Liver (tissue), 3 donors: ENCODE data around the gene BBIP1.

Source experiments
- FOXA1 ChIP-seq: IDR thresholded peaks from 2 replicates; pipeline ENCODE4 v1.6.1; 2016; ENCODE audit warnings: antibody characterized with exemption
- TF ChIP-seq, protein P1 (sequence below): IDR thresholded peaks from 2 replicates; pipeline ENCODE4 v1.6.1; 2016; ENCODE audit warnings: antibody characterized with exemption, mild to moderate bottlenecking
- TF ChIP-seq, protein P2 (sequence below): fragments of 150-350 bp; IDR thresholded peaks from 2 replicates; pipeline ENCODE4 v1.5.1; 2017; ENCODE audit warnings: improper control_type of control experiment, low read depth, low read length; ENCODE audit not compliant: missing input control
- TF ChIP-seq, protein P3 (sequence below): IDR thresholded peaks from 2 replicates; pipeline ENCODE4 v1.6.1; 2016; ENCODE audit warnings: antibody characterized with exemption
- donor health status: healthy.
- donor health status: healthy.

DNA sequence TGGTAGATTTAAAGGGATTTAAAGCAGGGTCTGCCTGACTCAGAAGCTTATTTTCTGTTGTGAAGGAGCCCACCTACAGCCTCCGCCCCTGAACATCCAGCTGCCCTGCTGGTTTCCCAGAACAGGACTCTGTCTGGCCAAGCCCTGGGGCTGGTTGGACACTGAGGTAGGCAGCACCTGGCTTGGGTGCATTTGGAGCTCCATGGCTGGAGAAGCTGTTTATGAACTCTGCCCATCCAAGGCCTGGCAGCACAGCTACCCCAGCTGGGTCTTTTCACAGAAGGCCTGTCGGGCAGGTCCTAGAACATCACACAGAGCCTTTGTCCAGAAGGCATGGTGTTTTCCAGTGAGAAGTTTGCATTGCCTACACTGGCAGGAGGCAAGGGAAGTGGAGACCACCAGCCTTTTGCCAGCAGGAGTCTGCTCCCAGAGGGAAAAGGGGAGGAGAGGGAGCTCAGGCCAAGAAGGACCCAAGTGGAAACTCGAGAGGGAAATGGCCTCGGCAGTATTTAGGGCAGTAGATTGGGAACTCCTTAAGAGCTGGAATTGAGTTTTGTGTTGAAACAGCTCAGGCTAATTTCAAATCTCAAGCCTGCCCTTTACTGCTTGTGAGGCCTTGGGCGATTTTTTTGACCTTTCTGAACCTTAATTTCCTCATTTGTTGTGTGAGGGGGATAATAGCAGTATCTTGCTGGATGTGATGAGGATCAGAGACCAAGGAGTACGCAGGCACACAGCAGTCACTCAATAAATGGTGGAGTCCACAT lies 59.6 kb downstream of the BBIP1 start:
- TF ChIP-seq, protein P1, sequence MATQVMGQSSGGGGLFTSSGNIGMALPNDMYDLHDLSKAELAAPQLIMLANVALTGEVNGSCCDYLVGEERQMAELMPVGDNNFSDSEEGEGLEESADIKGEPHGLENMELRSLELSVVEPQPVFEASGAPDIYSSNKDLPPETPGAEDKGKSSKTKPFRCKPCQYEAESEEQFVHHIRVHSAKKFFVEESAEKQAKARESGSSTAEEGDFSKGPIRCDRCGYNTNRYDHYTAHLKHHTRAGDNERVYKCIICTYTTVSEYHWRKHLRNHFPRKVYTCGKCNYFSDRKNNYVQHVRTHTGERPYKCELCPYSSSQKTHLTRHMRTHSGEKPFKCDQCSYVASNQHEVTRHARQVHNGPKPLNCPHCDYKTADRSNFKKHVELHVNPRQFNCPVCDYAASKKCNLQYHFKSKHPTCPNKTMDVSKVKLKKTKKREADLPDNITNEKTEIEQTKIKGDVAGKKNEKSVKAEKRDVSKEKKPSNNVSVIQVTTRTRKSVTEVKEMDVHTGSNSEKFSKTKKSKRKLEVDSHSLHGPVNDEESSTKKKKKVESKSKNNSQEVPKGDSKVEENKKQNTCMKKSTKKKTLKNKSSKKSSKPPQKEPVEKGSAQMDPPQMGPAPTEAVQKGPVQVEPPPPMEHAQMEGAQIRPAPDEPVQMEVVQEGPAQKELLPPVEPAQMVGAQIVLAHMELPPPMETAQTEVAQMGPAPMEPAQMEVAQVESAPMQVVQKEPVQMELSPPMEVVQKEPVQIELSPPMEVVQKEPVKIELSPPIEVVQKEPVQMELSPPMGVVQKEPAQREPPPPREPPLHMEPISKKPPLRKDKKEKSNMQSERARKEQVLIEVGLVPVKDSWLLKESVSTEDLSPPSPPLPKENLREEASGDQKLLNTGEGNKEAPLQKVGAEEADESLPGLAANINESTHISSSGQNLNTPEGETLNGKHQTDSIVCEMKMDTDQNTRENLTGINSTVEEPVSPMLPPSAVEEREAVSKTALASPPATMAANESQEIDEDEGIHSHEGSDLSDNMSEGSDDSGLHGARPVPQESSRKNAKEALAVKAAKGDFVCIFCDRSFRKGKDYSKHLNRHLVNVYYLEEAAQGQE, result no peak
- TF ChIP-seq, protein P2, sequence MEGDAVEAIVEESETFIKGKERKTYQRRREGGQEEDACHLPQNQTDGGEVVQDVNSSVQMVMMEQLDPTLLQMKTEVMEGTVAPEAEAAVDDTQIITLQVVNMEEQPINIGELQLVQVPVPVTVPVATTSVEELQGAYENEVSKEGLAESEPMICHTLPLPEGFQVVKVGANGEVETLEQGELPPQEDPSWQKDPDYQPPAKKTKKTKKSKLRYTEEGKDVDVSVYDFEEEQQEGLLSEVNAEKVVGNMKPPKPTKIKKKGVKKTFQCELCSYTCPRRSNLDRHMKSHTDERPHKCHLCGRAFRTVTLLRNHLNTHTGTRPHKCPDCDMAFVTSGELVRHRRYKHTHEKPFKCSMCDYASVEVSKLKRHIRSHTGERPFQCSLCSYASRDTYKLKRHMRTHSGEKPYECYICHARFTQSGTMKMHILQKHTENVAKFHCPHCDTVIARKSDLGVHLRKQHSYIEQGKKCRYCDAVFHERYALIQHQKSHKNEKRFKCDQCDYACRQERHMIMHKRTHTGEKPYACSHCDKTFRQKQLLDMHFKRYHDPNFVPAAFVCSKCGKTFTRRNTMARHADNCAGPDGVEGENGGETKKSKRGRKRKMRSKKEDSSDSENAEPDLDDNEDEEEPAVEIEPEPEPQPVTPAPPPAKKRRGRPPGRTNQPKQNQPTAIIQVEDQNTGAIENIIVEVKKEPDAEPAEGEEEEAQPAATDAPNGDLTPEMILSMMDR, result no peak
- TF ChIP-seq FOXA1, result no peak
- TF ChIP-seq, protein P3, sequence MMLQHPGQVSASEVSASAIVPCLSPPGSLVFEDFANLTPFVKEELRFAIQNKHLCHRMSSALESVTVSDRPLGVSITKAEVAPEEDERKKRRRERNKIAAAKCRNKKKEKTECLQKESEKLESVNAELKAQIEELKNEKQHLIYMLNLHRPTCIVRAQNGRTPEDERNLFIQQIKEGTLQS, result no peak
